ENCODE measurements around the gene PARVG.
"Not testable (repeated sequence)": the region's sequence is repeated elsewhere in the genome, so short reads cannot be mapped to it uniquely, and the experiment has no call there.

The PARVG gene

GRCh38 chr22:44213489-44214043 lies 32.8 kb downstream of the PARVG start:
- DNase-seq (ENCODE audit: low read depth in 2 of 2), result no peak

- DNase-seq (ENCODE audit: low read depth in 2 of 2), result no peak
These were observed 33.5 kb downstream of the PARVG start for GRCh38 chr22:44214187-44214586.

GRCh38 chr22:44214764-44215163 lies 34.0 kb downstream of the PARVG start:
- no peak for DNase-seq (ENCODE audit: low read depth in 2 of 2)

- DNase-seq (ENCODE audit: low read depth in 2 of 2), result no peak
These were observed 34.6 kb downstream of the PARVG start for GRCh38 chr22:44215287-44215686.

GRCh38 chr22:44217346-44217745 lies 36.6 kb downstream of the PARVG start:
- no peak for DNase-seq (ENCODE audit: low read depth in 2 of 2)

- DNase-seq (ENCODE audit: low read depth in 2 of 2), result no peak
These were observed 37.3 kb downstream of the PARVG start for GRCh38 chr22:44218071-44218470.

- DNase-seq (ENCODE audit: low read depth in 2 of 2), result no peak
These were observed 38.6 kb downstream of the PARVG start for GRCh38 chr22:44219101-44219870.

- no peak for DNase-seq (ENCODE audit: low read depth in 2 of 2)
These were observed 40.3 kb downstream of the PARVG start for GRCh38 chr22:44220727-44221680.

- no peak for DNase-seq (ENCODE audit: low read depth in 2 of 2)
These were observed 41.2 kb downstream of the PARVG start for GRCh38 chr22:44221710-44222475.

GRCh38 chr22:44224166-44224565 lies 43.4 kb downstream of the PARVG start:
- no peak for DNase-seq (ENCODE audit: low read depth in 2 of 2)

GRCh38 chr22:44225091-44225689 lies 44.5 kb downstream of the PARVG start:
- no peak for DNase-seq (ENCODE audit: low read depth in 2 of 2)

- no peak for DNase-seq (ENCODE audit: low read depth in 2 of 2)
These were observed 45.1 kb downstream of the PARVG start for GRCh38 chr22:44225812-44226211.

GRCh38 chr22:44229331-44229730 lies 48.6 kb downstream of the PARVG start:
- no peak for DNase-seq (ENCODE audit: low read depth in 2 of 2)

- DNase-seq (ENCODE audit: low read depth in 2 of 2), result no peak
These were observed 49.1 kb downstream of the PARVG start for GRCh38 chr22:44229809-44230208.

- no peak for DNase-seq (ENCODE audit: low read depth in 2 of 2)
These were observed 50.5 kb downstream of the PARVG start for GRCh38 chr22:44231233-44231632.

- DNase-seq (ENCODE audit: low read depth in 2 of 2), result not testable (repeated sequence)
These were observed 53.6 kb downstream of the PARVG start for GRCh38 chr22:44234372-44234771.

GRCh38 chr22:44237290-44237689 lies 56.6 kb downstream of the PARVG start:
- no peak for DNase-seq (ENCODE audit: low read depth in 2 of 2)

GRCh38 chr22:44241121-44241520 lies 60.4 kb downstream of the PARVG start:
- DNase-seq (ENCODE audit: low read depth in 2 of 2), result not testable (repeated sequence)

GRCh38 chr22:44242946-44243724 lies 62.4 kb downstream of the PARVG start:
- DNase-seq (ENCODE audit: low read depth in 2 of 2), result no peak

- DNase-seq (ENCODE audit: low read depth in 2 of 2), result no peak
These were observed 63.0 kb downstream of the PARVG start for GRCh38 chr22:44243761-44244160.
